Cardiac septum (tissue), 1 donor: ENCODE data around the gene APBB2. TPM values are rescaled to one million over a fixed set of nuclear protein-coding genes. Genes with fewer than 3 reads are reported as not detected.
"Not testable (repeated sequence)": the region's sequence is repeated elsewhere in the genome, so short reads cannot be mapped to it uniquely, and the experiment has no call there.

ENCODE experiments used
- DNase-seq: peaks from one replicate; pipeline ENCODE4 v3.0.0-alpha.2; 2020; ENCODE audit warnings: low spot score
- intact Hi-C: fragments of 100-400 bp; cut with DNase I; formaldehyde crosslinking; loops from one replicate; pipeline ENCODE4 v1.14.0; 2022
- total RNA-seq: library from RNA; stranded (reverse); fragmentation: NEBNext Ultra II Directional; extraction: Animal tissue kit (Norgen Biotek cat#: 25700); gene quantifications from one replicate; pipeline ENCODE4 v1.2.1, GENCODE V29; 2021
- donor health status: DM: no; HTN: no; CAD: no.

Gene APBB2
- total RNA-seq, 1 donor from 2014 or later = 35.2 TPM

DNA sequence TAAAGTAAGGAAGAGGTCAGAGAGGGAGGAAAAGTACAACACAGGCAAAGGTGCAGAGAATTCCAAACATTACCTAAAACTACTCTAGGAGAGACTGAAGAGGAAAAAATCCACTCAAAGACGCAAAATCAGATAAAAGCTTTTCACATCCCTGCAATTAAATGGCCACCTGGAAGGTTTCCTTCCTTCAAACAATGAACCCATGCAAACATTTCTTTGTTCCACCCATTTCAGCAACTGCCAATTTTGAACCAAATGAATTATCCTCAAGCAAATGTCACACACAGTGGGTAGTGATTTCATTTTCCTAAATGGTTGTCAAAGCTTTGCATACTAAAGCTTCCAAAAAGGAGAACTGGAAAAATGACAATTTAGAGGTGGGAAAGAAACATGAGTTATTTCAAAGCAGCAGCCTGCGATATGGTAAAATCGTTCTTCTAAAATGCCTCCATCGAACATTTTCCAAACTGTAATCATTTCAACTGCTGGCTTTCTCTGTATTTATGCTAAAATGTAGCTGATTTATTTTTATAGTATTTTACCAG, 45.0 kb downstream of the APBB2 start:
- intact Hi-C loops = no loop called here
- DNase-seq = no peak

DNA sequence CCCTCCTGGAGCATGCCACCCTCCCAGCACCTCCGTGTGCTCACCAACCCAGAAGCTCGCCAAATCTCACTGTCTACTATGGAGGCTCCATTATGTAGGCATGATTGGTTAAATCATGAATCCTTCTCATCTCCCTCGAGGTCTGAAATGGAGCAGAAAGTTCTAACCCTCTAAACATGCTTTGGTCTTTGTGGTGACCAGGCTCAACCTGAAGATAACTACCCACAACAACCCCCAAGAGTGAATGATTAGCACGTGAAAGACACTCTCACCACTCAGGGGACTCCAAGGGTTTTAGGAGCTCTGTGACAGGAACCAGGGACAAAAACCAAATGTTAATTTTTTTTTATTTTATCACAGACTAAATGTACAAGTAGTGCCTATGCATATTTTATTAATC, 47.2 kb downstream of the APBB2 start:
- intact Hi-C loops = no loop called here
- DNase-seq = no peak

DNA sequence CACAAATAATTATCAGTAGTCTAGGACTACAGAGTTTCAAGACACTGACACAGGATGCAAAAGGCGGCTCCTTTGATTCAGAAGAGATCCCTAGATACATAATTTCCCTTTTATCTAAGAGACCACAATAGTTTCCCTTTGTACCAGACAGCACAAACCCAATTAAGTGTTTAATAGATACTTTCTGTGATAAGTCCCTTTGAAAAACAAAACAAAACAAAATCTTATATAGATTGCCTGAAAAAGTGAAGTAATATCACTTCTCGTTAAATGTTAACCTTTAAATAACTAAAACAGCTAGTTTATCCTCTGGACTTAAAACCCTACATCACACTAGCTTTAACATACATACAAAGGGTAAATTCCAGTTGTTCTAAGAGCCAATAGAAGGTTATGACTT, 49.9 kb downstream of the APBB2 start:
- DNase-seq = no peak
- intact Hi-C loops = no loop called here

DNA sequence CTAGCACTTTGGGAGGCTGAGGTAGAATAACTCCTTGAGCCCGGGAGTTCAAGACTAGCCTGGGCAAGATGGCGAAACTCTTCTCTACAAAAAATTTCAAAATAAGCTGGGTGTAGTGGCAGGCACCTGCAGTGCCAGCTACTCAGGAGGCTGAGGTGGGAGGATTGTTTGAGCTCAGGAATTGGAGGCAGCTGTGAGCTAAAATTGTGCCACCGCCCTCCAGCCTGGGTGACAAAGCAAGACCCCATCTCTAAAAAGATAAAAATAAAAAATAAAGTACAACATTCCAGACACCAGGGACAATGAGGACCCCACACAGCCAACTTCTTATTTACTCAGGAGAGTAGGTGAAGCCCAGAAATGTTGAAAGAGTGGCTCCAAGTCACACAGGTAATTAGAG, 53.0 kb downstream of the APBB2 start:
- intact Hi-C loops = no loop called here
- no peak for DNase-seq

DNA sequence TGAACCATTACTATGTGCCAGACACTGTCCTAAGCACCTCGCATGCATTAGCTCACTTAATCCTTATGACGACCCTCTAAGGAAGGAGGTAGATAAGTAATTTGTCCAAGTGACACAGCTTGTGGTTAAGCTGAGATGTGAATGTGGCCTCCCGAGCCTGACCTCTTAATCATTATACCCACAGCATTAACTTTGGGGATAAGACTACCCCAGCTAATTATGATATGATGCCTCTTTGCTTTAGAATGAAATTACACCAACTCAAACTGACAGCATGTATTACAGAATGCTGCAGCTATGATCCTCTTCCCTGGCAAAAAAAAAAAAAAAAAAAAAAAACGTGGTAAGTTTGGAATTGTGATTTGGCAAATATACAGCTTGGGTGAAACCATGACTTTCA, 53.5 kb downstream of the APBB2 start:
- intact Hi-C loops = no loop called here
- DNase-seq = no peak

DNA sequence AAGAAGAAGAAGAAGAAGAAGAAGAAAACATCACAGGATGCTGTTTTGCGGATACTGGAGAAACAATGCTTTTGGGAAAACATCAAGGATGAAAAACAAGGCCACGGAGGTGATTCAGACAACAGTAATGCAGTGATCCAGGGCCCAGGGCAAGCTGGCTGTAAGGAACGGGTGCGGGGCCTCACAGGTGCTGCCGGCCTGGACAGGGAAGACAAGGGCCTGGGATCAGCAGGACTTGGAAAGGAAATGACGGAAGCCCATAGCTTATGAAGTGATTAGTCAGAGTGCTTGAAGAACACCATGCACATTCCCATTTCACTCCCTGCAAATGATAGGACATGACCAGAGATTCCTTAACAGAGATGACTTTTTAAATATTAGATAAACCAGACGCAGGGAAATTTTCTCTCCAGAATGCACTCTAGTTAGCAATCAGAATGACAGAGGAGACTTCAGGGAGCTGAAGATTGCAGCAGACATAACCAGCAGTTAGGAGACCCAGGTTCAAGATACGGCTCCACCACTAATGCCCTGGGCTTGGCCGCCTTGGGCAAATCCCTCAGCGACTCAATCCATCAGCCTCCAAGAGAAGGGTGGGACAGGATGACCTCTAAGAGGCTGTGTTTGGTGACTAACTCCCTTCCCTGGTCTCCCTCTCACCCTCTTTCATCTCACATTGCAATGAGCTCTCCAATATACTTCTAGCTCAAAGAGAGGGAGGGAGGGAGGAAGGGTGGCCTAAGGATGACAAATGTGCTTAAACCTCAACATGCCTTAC, 54.1 kb downstream of the APBB2 start:
- intact Hi-C loops = no loop called here
- no peak for DNase-seq

DNA sequence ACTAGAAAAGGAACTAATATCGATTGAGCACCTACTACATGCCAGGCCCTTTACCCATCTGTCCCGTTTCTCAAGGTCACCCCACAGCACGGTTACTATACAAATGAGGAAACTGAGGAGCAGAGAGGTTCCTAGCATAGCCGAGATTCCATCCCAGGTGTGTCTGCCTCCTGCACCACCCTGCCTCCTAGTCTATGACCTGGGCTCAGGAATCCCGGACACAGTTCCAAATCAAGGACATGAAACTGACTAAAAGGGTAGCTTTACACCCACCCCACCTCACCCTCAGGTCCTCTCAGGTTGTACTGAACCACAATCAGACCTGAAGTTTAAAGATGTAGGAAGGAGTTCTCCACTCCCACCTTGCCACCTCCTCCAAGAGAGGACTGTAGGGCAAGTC, 55.6 kb downstream of the APBB2 start:
- intact Hi-C loops = no loop called here
- DNase-seq = no peak

DNA sequence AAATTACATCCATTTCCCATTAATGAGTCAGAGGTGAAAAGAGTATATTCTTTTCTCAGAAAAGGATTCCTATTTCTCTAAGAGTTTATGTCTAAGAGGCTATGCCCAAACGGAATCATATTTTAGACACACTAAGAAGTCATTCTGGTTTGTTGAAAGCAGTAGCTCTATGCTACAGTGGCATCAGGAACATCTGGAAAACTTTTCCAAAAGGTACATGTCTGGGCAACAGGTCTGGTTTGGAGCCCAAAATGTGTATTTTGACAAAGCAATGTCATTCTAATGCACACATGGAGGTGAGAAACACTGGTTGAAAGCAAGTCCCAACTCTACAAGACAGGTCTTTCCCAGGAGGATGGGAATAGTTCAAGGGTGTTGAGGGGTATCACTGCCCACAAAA, 56.1 kb downstream of the APBB2 start:
- intact Hi-C loops = no loop called here
- no peak for DNase-seq

DNA sequence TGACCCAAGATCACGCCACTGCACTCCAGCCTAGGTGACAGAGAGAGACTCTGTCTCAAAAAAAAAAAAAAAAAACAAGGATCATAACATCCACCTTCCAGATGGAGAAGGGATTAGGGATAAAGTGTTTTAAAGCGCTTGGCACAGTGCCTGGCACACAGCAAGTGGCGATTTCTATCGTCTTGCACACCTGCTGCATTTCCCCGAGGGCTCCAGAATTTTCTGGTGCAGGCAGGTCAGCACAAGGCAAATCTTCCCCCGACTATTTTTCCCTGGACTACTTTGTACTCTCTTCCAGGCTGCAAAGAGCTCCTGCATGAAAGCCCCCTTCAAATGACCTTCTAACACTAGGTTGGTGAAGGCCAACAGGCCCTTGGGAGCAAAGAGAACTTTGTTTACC, 57.3 kb downstream of the APBB2 start:
- no peak for DNase-seq
- intact Hi-C loops = no loop called here

DNA sequence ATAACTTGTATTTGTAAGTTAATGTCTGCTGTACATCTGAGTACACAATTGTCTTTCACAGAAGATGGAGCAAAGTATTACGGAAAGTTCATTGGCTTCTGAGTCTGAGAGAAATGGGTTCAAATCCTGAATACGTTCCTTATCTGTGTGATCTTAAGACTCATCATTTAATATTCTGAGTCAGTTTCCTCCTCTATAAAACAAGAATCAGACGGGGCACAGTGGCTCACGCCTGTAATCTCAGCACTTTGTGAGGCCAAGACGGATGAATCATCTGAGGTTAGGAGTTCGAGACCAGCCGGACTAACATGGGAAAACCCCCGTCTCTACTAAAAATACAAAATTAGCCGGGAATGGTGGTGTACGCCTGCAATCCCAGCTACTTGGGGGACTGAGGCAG, 57.8 kb downstream of the APBB2 start:
- intact Hi-C loops = no loop called here
- DNase-seq = no peak

DNA sequence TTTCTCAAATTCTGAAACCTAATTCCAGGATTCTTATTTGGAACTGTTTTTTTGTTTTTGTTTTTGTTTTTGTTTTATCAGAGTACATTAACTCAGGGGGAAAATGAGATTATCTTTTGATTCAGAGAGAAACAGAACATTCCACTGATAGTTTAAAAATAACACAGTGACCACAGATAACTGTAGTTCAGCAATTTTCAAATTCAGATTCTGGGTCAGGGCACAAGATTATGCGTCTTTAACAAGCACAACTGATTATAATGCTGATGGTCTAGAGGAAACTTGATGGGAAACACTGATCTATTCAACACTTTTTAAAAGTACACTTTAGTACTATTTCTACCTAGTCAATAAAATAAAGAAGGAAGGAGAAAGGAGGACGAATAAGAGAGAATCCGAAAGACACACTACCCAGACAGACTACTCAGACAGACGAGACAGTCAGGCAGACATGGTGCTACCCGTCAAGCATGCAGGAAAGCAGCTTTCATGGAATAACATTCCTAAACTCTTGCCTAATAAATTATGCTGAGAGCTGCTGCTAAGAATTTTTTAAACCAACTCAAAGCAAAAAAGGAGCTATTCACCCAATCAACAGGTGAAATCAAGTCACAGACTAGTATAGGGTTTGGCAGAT, 59.0 kb downstream of the APBB2 start:
- intact Hi-C loops = no loop called here
- DNase-seq = no peak

DNA sequence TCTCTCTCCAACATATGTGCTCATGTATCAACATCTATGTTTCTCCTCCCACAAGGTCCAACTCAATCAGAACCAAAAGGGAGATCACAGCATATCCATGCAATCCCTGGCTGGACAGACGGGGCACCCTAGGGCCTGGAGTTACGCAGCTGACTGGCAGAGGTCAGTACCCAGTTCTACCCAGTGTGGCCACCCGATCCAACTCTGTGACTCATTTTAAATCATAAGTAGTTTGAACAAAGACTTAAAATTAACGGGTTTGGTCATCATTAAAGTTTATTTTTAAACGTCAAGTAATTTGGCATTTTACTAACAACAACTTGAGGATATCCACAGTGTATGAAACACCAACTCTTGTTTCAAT, 59.5 kb downstream of the APBB2 start:
- intact Hi-C loops = no loop called here
- no peak for DNase-seq

DNA sequence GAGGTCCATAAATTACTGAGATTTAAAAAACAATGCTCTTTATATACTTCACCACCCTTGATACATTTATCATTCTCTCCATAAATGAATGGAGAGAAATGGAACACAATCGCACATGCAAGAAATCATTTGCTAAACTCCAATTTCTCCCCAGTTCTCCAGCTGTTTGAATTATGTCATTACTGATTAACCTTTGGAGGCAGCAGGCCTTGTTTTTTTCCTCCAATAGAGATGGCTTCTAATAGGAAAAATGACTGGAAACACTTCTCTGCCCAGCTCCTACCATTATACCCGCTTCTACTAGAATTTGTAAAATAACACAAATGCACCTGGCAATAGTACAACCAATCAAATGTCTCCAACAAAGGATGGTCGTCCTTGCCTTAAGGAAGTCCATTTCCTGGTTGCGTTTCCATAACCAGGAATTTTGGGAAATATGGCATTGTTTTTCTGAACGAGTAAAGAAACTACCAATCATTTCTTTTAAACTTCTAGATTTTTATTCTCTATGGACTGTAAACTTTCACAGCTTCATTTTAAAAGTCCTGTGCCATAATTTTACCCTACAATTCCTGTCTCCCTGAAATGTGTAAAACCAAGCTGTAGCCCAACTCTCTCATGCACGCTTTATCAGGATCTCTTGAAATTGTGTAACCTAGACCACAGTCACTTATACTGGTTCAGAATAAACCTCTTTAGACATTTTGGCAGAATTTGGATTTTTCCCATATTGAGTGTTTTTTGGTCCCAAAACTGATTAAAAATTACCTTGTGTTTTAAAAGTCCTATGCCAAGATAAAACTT, 60.1 kb downstream of the APBB2 start:
- DNase-seq = no peak
- intact Hi-C loops = no loop called here

DNA sequence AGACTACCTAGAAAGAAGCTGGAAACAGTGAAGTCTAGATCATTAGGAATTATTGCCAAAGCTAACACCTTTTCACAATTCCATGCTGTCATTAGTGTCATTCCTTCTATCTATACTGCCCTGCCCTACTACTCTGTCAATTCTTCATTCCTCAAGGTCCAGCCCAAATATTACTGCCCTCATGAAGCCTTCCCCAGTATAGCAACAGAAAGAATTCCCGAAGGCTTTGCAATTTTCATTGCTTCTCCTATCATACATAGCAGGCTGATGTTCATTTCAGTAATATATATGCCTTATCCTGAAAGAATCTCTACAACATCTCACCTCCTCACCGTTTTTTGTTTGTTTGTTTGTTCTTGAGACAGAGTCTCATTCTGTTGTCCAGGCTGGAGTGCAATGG, 63.9 kb downstream of the APBB2 start:
- intact Hi-C loops = no loop called here
- no peak for DNase-seq

DNA sequence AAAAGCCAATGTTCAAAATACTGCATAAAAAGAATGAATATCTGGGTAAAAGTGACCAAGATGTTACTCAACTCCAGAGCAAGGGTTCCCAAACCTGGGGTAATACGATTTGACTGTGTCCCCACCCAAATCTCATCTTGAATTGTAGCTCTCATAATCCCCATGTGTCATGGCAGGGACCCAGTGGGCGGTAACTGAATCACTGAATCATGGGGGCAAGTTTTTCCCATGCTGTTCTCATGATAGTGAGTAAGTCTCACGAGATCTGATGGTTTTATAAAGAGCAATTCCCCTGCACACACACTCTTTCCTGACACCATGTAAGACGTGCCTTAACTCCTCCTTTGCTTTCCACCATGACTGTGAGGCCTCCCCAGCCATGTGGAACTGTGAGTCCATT, 64.8 kb downstream of the APBB2 start:
- intact Hi-C loops, DNase-seq: not testable (repeated sequence)

DNA sequence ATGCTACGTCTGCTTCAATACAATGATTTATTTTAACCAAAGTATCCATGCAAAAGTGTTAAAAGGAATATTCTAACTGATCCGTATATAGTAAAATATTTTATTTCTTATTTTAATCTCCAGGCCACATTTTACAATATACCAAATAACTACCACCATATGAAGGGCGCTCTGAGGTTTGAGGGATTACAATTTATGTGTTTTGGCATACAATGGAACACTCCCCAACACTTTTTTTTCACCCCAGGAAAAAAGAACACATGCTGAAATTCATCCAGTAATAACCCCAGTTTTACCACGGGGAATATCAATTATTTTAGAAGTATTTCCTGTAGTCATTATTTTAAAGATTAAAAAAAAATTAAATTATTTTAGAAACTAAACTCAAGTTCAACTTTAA, 65.4 kb downstream of the APBB2 start:
- intact Hi-C loops = no loop called here
- no peak for DNase-seq

DNA sequence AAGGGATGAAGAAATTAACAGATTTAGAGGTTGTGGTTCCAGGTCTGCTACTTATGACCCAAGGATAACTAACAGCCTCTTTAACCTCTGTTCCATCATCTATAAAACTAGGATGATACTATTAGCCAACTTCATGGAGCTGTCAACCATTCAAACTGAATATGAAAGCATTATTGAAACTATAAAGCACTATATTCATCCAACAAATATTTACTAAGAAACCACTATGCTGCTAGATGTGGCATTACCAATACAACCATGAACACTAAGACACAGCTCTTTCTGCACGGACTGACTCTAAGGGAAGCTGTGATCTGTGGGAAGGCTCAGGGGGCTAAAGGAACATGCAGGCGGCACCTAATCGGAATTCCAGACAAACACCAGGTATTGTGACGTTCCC, 66.0 kb downstream of the APBB2 start:
- intact Hi-C loops = no loop called here
- DNase-seq = no peak

DNA sequence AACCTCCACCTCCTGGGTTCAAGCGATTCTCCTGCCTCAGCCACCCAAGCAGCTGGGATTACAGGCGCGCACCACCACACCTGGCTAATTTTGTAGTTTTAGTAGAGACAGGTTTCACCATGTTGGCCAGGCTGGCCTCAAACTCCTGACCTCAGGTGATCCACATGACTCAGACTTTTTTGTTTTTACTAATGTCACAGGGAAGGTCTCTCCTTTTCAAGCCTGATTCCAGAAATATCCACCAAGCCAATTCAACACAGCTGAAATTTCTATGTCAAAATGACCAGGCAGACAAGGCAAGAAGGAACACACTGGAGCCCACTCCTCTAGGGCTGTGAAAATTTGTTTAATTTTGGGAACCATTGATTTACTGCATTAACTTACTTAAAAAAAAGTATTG, 66.8 kb downstream of the APBB2 start:
- DNase-seq, intact Hi-C loops: not testable (repeated sequence)

DNA sequence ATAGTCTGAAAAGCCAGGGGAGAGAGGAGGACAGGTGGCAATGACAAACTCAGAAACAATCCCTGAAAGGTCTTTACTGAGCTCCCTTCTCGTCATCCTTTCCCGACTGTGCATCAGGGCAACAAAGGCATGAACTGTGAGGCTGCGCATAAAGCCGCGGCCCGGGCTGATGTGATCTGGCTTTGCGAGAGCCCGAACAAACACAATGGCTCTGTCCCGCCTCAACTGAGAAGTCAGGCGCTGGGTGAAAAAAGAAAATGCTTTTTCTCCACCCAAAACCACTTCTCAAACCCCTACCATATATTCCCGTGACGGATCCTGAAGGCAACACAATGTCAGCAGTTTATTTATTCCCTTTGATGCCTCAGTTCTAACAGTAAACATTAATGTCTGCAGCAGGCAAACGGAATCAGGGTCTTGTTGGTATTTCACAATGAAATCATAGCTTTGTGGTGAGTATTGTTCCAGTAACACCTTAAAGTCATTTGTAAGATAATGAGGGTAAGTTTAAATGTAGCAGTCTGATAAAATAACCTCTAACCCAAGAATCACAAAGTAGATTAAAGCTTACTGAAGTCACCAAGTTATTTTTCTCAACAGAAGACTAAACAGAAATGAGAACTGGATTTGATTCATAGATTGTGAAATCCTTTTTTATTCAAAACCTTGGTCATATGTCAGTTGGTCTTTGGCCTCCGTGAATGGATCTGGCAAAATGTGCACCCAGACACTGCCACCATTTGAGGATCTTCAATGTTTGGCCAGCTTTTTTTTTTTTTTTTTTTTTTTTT, 67.4 kb downstream of the APBB2 start:
- intact Hi-C loops = no loop called here
- no peak for DNase-seq

DNA sequence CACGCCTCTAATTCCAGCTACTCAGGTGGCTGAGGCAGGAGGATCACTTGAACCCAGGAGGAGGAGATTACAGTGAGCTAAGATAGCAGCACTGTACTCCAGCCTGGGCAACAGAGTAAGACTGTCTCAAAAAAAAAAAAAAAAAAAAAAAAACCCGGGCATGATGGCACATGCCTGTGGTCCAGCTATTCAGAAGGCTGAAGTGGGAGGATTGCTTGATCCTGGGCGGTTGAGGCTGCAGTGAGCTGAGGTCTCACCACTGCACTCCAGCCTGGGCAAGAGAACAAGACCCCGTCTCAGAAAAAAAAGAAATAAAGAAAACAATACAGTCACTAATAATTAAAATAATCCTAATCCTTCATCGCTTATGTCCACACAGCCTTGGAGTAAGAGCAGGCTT, 68.1 kb downstream of the APBB2 start:
- intact Hi-C loops = no loop called here

More for the DNA sequence above, 68.1 kb downstream of the APBB2 start:
- no peak for DNase-seq
